ENCODE results near the gene WDR49.

DNA sequence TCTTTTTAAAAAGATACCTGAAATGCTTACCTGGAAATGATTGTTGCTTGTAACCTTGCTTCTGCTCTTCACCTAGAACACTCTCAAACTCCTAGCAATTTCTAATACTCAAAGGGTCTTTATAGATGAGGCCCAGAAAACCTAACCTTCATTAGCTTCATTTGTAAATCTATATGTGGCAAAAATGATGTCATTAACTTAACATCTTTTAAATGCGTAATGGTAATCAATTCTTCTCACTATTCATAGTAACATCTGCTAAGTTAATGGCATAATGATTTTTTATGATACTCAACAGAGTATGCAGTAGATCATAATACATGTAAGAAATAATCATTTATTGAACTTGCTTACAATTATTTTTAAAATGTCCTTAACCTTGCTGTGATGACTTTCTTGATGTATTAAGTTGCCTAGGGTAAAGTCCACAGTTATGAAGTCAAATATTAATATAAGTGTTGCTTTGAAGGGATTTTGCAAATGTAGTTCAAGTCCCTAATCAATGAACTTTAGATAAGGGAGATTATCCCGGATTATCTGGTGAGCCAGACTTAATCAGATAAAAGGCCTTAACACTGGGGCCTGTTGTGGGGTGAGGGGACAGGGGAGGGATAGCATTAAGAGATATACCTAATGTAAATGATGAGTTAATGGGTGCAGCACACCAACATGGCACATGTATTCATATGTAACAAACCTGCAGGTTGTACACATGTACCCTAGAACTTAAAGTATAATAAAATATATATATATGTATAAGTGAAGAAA is 169.8 kb downstream of the WDR49 start:
- no peak for TF ChIP-seq POLR2A (IDR thresholded peaks at IDR 0.05; ENCODE audit: low read length)
- TF ChIP-seq GATA1 (IDR thresholded peaks at IDR 0.05; ENCODE audit: low read depth, low read length) = no peak
